Lower lobe of right lung (tissue), 2 donors: ENCODE results near the gene STAT3. TPM values are rescaled to one million over a fixed set of nuclear protein-coding genes. Genes with fewer than 3 reads are reported as not detected.
A peak's percentile ranks its signal among the peaks of the same experiment; 100 is the strongest.

Experiments
- ATAC-seq, 2 donors: fragments of 200-7000 bp; cut with Tn5 transposase; one replicate each; pipeline ENCODE4 v1.9.1; 2020 to 2022; ENCODE audit warnings: mild to moderate bottlenecking in 2 of 2, moderate library complexity in 2 of 2
- DNase-seq: peaks from one replicate; pipeline ENCODE4 v3.0.0-alpha.2; 2020
- H3K27ac ChIP-seq: fragments of 200-600 bp; one replicate; pipeline ENCODE4 v1.8.0; 2022
- H3K27me3 ChIP-seq: fragments of 200-600 bp; one replicate; pipeline ENCODE4 v1.8.0; 2022; ENCODE audit warnings: low read depth
- H3K36me3 ChIP-seq: fragments of 200-600 bp; one replicate; pipeline ENCODE4 v1.8.0; 2022; ENCODE audit warnings: mild to moderate bottlenecking
- H3K4me1 ChIP-seq: fragments of 200-600 bp; one replicate; pipeline ENCODE4 v1.8.0; 2022
- H3K4me3 ChIP-seq: fragments of 200-600 bp; one replicate; pipeline ENCODE4 v1.8.0; 2022; ENCODE audit warnings: mild to moderate bottlenecking
- H3K9me3 ChIP-seq: fragments of 200-600 bp; one replicate; pipeline ENCODE4 v1.8.0; 2022
- intact Hi-C: fragments of 100-400 bp; cut with DNase I; formaldehyde crosslinking; loops from one replicate; pipeline ENCODE4 v1.11.0; 2022
- total RNA-seq: library from RNA; stranded (reverse); fragmentation: NEBNext Ultra II Directional; extraction: Animal tissue kit (Norgen Biotek cat#: 25700); gene quantifications from one replicate; pipeline ENCODE4 v1.2.1, GENCODE V29; 2021
- TF ChIP-seq, protein P1 (sequence below): fragments of 200-600 bp; IDR thresholded peaks from one replicate; pipeline ENCODE4 v1.8.0; 2022; ENCODE audit warnings: antibody characterized with exemption, mild to moderate bottlenecking
- donor health status: DM: no; HTN: yes; CAD: no; lungs with severe emphysema.

STAT3 gene
- total RNA-seq, 1 donor from 2014 or later: 278 TPM

DNA sequence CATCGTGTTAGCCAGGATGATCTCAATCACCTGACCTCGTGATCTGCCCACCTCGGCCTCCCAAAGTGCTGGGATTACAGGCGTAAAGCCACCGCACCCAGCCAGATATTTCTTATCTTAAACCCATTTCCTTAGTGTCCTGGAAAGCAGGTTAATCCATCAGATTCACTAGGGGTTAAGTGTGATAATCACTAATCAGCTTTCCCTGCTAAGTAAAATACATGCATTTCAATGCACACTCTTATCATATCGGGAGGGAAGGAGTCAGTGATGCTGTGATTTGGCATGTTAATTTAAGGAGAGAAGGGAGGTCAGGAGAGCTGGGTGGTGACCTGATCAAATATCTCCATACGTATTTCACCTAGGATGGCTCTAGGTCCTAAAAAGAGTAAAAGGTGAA is 29.1 kb downstream of the STAT3 start:
- Histone ChIP-seq H3K27ac (no peak overlapping the region), H3K4me3 (no peak overlapping the region), H3K36me3 (peaks cover 4% of the 10 kb centered on the region), H3K4me1 (peaks cover 83% of the 10 kb centered on the region), H3K9me3 (no peaks in the 10 kb centered on the region), H3K27me3 (no peaks in the 10 kb centered on the region)
- ATAC-seq (no peak), DNase-seq (no peak)
- TF ChIP-seq, protein P1, sequence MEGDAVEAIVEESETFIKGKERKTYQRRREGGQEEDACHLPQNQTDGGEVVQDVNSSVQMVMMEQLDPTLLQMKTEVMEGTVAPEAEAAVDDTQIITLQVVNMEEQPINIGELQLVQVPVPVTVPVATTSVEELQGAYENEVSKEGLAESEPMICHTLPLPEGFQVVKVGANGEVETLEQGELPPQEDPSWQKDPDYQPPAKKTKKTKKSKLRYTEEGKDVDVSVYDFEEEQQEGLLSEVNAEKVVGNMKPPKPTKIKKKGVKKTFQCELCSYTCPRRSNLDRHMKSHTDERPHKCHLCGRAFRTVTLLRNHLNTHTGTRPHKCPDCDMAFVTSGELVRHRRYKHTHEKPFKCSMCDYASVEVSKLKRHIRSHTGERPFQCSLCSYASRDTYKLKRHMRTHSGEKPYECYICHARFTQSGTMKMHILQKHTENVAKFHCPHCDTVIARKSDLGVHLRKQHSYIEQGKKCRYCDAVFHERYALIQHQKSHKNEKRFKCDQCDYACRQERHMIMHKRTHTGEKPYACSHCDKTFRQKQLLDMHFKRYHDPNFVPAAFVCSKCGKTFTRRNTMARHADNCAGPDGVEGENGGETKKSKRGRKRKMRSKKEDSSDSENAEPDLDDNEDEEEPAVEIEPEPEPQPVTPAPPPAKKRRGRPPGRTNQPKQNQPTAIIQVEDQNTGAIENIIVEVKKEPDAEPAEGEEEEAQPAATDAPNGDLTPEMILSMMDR: no peak
- intact Hi-C loops: no loop called here

DNA sequence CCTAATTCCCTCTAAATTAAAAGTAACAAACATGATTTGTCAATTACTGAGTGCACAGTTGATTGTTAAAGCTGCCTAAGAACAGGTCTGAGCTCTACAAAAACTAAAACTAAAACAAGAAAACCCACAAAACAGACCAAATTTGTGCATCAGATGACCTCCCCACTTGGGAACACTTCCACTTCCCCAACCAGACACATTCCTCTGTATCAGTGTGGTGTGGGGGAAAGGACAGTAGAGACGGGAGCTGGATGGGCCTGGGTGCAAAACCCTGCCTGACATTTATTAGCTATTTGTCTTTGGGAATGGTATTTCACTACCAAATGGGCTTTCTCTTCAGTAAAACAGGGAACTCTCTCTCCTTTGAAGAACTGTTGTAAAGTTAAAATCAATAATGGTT is 29.8 kb downstream of the STAT3 start:
- Histone ChIP-seq H3K4me3 (no peak overlapping the region), H3K4me1 (peaks cover 83% of the 10 kb centered on the region), H3K36me3 (peaks cover 4% of the 10 kb centered on the region), H3K27me3 (no peaks in the 10 kb centered on the region), H3K9me3 (no peaks in the 10 kb centered on the region), H3K27ac (no peak overlapping the region)
- intact Hi-C loops: no loop called here
- ATAC-seq (no peak), DNase-seq (no peak)
- TF ChIP-seq, protein P1: no peak

DNA sequence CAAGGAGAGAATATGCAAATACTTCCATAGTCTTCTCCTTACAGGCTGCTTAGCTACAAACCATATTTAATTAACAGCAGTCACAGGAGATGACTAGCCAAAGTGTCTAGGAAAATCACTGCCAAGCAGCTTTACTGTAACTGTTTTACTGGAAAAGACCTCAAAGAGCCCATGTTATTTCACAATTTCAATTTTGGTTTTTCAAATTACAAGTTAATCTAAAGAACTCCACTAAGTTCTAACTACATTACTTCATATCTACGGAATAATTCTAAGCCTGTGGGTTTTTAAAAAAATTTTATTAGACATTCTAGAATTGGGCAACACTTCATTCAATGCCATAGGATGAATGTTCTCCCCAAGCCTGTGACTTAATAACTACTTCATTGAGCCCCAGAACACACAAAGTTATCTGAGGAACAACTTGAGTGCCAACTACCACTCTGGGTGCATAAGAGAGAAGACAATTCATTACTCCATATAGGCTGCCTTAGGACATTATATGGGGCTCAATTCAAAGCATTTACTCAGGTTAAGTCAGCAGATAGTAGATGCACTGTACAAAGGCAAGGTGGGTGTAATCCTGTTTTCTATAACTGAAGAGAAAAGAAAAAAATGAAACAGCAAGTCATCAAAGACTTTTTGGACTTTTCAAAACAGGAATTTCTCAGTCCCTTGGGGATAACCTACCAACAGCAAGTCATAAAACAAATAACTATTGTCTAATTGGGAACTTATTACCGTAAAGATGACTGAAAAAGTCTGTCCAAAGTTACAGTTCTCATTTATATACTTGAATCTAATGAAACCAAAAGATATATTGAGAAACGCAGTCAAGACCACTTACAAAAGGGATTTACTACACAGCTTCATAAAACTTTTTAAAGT is 33.0 kb downstream of the STAT3 start:
- peaks cover 9% of the 10 kb centered on the region for H3K36me3 ChIP-seq
- ATAC-seq: peak in 1 of 2 donors; percentile 25
- no peak for DNase-seq
- no peaks in the 10 kb centered on the region for H3K9me3 ChIP-seq
- no peaks in the 10 kb centered on the region for H3K27me3 ChIP-seq
- intact Hi-C loops: no loop called here
- TF ChIP-seq, protein P1: no peak
- H3K27ac ChIP-seq: no peak overlapping the region
- H3K4me3 ChIP-seq: no peak overlapping the region
- peaks cover 69% of the 10 kb centered on the region for H3K4me1 ChIP-seq

DNA sequence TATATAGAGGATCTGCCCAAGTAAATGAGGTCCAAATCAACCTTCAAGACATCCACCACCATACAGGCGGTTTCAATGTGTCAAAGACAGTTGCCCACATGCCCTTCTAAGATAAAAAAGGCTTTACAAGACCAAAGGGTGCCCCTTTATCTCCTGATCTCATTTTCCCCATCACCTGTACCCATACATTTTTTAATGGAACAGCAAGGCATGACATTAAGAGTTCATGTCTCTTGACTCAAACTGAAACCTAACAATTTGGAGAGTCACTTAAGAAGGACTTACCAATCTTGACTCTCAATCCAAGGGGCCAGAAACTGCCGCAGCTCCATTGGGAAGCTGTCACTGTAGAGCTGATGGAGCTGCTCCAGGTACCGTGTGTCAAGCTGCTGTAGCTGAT is 40.1 kb downstream of the STAT3 start:
- Histone ChIP-seq H3K9me3 (no peaks in the 10 kb centered on the region), H3K36me3 (peaks cover 51% of the 10 kb centered on the region), H3K4me3 (no peak overlapping the region), H3K27me3 (no peaks in the 10 kb centered on the region), H3K4me1 (peaks cover 57% of the 10 kb centered on the region), H3K27ac (no peak overlapping the region)
- ATAC-seq: no peak
- intact Hi-C loops: no loop called here
- TF ChIP-seq, protein P1: no peak
- no peak for DNase-seq

DNA sequence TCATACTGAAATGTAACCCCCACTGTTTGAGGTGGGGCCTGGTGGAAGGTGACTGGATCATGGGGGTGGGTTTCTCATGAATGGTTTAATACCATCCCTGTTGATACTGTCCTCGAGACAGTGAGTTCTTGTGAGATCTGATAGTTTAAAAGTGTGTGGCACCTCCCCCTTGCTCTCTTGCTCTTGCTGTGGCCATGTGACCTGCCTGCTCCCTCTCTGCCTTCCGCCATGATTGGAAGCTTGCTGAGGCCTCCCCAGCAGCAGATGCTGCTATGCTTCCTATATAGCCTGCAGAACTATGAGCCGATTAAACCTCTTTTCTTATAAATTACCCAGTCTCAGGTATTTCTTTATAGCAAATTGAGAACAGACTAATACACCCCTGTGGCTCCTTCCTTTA is 40.6 kb downstream of the STAT3 start:
- peaks cover 56% of the 10 kb centered on the region for H3K36me3 ChIP-seq
- peaks cover 55% of the 10 kb centered on the region for H3K4me1 ChIP-seq
- no peaks in the 10 kb centered on the region for H3K9me3 ChIP-seq
- DNase-seq: no peak
- H3K27ac ChIP-seq: no peak overlapping the region
- TF ChIP-seq, protein P1: no peak
- no peak overlapping the region for H3K4me3 ChIP-seq
- intact Hi-C loops: no loop called here
- H3K27me3 ChIP-seq: no peaks in the 10 kb centered on the region
- no peak for ATAC-seq
